Neural cell (in vitro differentiated cells): ENCODE results near the gene DIS3L2. TPM values are rescaled to one million over a fixed set of nuclear protein-coding genes. Genes with fewer than 3 reads are reported as not detected.

ENCODE experiments used
- H2AFZ ChIP-seq: fragments of 200-600, 300-800 bp; sonication (generic), shearing (Covaris generic); 2 replicates; pipeline ENCODE4 v1.6.0; 2014; ENCODE audit warnings: low read depth, mild to moderate bottlenecking, antibody characterized with exemption, low read length, moderate library complexity
- H3F3A ChIP-seq: fragments of 200-600 bp; shearing (Covaris generic); 2 replicates; pipeline ENCODE4 v1.6.1; 2016; ENCODE audit warnings: mild to moderate bottlenecking, moderate library complexity, mixed read lengths, antibody characterized with exemption, low read length; ENCODE audit not compliant: insufficient read depth, poor library complexity, severe bottlenecking
- H3K27ac ChIP-seq: fragments of 200-600, 300-800 bp; sonication (generic), shearing (Covaris generic); 2 replicates; pipeline ENCODE4 v1.5.1; 2014; ENCODE audit warnings: mild to moderate bottlenecking, low read length, moderate library complexity
- H3K27me3 ChIP-seq: fragments of 300-800, 200-600 bp; sonication (generic), shearing (Covaris generic); 2 replicates; pipeline ENCODE4 v1.6.0; 2014; ENCODE audit warnings: mild to moderate bottlenecking, low read depth, low read length, moderate library complexity; ENCODE audit not compliant: insufficient read depth
- H3K36me3 ChIP-seq: fragments of 300-800, 200-600 bp; sonication (generic), shearing (Covaris generic); 2 replicates; pipeline ENCODE4 v1.5.1; 2014; ENCODE audit warnings: mild to moderate bottlenecking, antibody characterized with exemption, low read length, moderate library complexity; ENCODE audit not compliant: insufficient read depth
- H3K4me2 ChIP-seq: fragments of 300-800, 200-600 bp; sonication (generic), shearing (Covaris generic); 2 replicates; pipeline ENCODE4 v1.6.0; 2014; ENCODE audit warnings: mild to moderate bottlenecking, low read length
- H3K4me3 ChIP-seq: fragments of 300-800, 200-600 bp; sonication (generic), shearing (Covaris generic); 2 replicates; pipeline ENCODE4 v1.5.1; 2014; ENCODE audit warnings: mild to moderate bottlenecking, low read length, moderate library complexity
- H3K79me2 ChIP-seq: fragments of 200-600 bp; shearing (Covaris generic); replicated peaks from 2 replicates; pipeline ENCODE4 v1.6.0; 2014; ENCODE audit warnings: mild to moderate bottlenecking, low read length, moderate library complexity; ENCODE audit not compliant: insufficient read depth
- H3K9ac ChIP-seq: fragments of 300-800, 200-600 bp; sonication (generic), shearing (Covaris generic); 2 replicates; pipeline ENCODE4 v1.6.1; 2016; ENCODE audit warnings: mild to moderate bottlenecking, low read length, mixed read lengths
- H3K9me2 ChIP-seq: fragments of 200-600 bp; shearing (Covaris generic); 2 replicates; pipeline ENCODE4 v1.6.1; 2016; ENCODE audit warnings: mild to moderate bottlenecking, low read length, mixed read lengths; ENCODE audit not compliant: insufficient read depth
- H3K9me3 ChIP-seq: fragments of 200-600, 300-800 bp; sonication (generic), shearing (Covaris generic); 2 replicates; pipeline ENCODE4 v1.6.1; 2016; ENCODE audit warnings: mild to moderate bottlenecking, mixed run types, low read length, moderate library complexity, mixed read lengths
- H4K20me1 ChIP-seq: fragments of 200-600 bp; shearing (Covaris generic); 2 replicates; pipeline ENCODE4 v1.6.1; 2016; ENCODE audit warnings: mild to moderate bottlenecking, mixed run types; ENCODE audit not compliant: insufficient read depth
- EP300 ChIP-seq: fragments of 450-650 bp; conservative IDR thresholded peaks from 2 replicates; pipeline ENCODE4 v1.6.1; 2014; ENCODE audit warnings: antibody characterized with exemption, mild to moderate bottlenecking, moderate library complexity; ENCODE audit not compliant: poor library complexity, severe bottlenecking
- EZH2 ChIP-seq: fragments of 200-600, 300-800 bp; shearing (Covaris generic), sonication (generic); IDR thresholded peaks from 2 replicates; pipeline ENCODE4 v1.6.1; 2014; ENCODE audit warnings: antibody characterized with exemption, low read length, borderline replicate concordance, mild to moderate bottlenecking; ENCODE audit not compliant: insufficient read depth, poor library complexity, severe bottlenecking
- MXI1 ChIP-seq: fragments of 450-650 bp; conservative IDR thresholded peaks from 2 replicates; pipeline ENCODE4 v1.6.1; 2014; ENCODE audit warnings: antibody characterized with exemption, mild to moderate bottlenecking; ENCODE audit not compliant: poor library complexity, severe bottlenecking
- POLR2AphosphoS5 ChIP-seq: IDR thresholded peaks from 2 replicates; pipeline ENCODE4 v1.6.1; 2012
- RAD21 ChIP-seq: fragments of 450-650 bp; conservative IDR thresholded peaks from 2 replicates; pipeline ENCODE4 v1.6.1; 2014; ENCODE audit warnings: antibody characterized with exemption, mild to moderate bottlenecking, moderate library complexity
- REST ChIP-seq: IDR thresholded peaks from 2 replicates; pipeline ENCODE4 v1.6.1; 2012; ENCODE audit warnings: borderline replicate concordance
- SMC3 ChIP-seq: fragments of 450-650 bp; conservative IDR thresholded peaks from 2 replicates; pipeline ENCODE4 v1.6.1; 2014; ENCODE audit warnings: antibody characterized with exemption, mild to moderate bottlenecking, moderate library complexity; ENCODE audit not compliant: poor library complexity
- TAF1 ChIP-seq: IDR thresholded peaks from 2 replicates; pipeline ENCODE4 v1.6.1; 2012; ENCODE audit warnings: low read depth
- polyA plus RNA-seq: library from polyadenylated mRNA; depleted of rRNA; stranded (reverse); fragments of >200 nt; gene quantifications from 2 replicates; pipeline ENCODE4 v1.2.3, GENCODE V29; 2014
- TF ChIP-seq, protein P1 (sequence below): fragments of 450-650 bp; IDR thresholded peaks from 2 replicates; pipeline ENCODE4 v1.5.1; 2014; ENCODE audit warnings: antibody characterized with exemption, mild to moderate bottlenecking, moderate library complexity; ENCODE audit not compliant: poor library complexity, severe bottlenecking

DIS3L2 gene
- polyA plus RNA-seq, 1 donor from 2014 or later = 20.0 TPM

DNA sequence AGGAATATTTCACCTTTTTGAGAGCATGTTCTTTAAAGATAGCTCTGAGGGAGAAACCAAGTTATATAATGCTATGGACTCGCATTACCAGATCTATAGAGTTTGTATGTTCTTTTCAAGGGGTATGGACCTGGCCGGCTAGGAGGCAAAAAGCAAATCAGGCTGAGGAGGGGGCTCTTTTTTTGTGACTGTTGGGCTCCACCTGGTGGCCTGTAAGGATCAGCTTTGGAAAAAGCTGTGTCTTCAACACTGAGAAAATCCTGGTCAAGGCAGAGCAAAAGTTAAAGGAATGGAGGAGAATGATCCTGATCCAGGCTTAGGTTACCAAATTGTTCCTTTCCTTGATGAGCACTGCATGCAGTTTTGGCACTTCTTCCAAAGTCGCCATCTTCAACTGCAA is 180.5 kb downstream of the DIS3L2 start:
- H3K79me2 ChIP-seq = no peaks in the 10 kb centered on the region
- H3K27ac ChIP-seq = no peak overlapping the region
- no peaks in the 10 kb centered on the region for H3K36me3 ChIP-seq
- no peak overlapping the region for H2AFZ ChIP-seq
- no peaks in the 10 kb centered on the region for H3K9me3 ChIP-seq
- H3K9me2 ChIP-seq = no peaks in the 10 kb centered on the region
- no peak overlapping the region for H3K9ac ChIP-seq
- H3K4me3 ChIP-seq = no peak overlapping the region
- no peaks in the 10 kb centered on the region for H4K20me1 ChIP-seq
- no peak overlapping the region for H3K4me2 ChIP-seq
- no peaks in the 10 kb centered on the region for H3K27me3 ChIP-seq
- H3F3A ChIP-seq = no peaks in the 10 kb centered on the region
- TF ChIP-seq SMC3 = peak; percentile 68
- peak; percentile 59 for TF ChIP-seq RAD21
- TF ChIP-seq TAF1 = no peak
- no peak for TF ChIP-seq MXI1
- no peak for TF ChIP-seq REST
- no peak for TF ChIP-seq EZH2
- TF ChIP-seq POLR2AphosphoS5 = no peak
- TF ChIP-seq, protein P1, sequence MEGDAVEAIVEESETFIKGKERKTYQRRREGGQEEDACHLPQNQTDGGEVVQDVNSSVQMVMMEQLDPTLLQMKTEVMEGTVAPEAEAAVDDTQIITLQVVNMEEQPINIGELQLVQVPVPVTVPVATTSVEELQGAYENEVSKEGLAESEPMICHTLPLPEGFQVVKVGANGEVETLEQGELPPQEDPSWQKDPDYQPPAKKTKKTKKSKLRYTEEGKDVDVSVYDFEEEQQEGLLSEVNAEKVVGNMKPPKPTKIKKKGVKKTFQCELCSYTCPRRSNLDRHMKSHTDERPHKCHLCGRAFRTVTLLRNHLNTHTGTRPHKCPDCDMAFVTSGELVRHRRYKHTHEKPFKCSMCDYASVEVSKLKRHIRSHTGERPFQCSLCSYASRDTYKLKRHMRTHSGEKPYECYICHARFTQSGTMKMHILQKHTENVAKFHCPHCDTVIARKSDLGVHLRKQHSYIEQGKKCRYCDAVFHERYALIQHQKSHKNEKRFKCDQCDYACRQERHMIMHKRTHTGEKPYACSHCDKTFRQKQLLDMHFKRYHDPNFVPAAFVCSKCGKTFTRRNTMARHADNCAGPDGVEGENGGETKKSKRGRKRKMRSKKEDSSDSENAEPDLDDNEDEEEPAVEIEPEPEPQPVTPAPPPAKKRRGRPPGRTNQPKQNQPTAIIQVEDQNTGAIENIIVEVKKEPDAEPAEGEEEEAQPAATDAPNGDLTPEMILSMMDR = peak; percentile 60
- no peak for TF ChIP-seq EP300

DNA sequence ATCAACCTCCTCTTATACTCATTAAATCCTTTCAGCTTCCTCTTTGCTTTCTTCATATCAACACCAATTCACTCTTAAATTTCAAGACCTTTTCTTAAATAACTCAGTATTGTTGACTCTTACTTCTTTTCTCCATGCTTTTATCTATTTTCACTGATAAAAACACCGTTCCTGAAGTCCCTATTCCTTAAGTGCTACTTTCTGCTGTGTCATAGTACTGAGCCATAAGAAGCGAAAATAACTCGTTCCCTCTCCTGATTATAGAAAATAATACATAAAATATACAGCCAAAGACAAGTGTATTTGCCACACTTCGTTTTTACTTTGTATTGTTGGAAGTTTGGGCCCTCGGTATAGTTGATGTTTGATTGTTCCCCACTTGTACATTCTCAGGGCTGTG is 181.0 kb downstream of the DIS3L2 start:
- Histone ChIP-seq H3K27ac (no peak overlapping the region), H3K9me3 (no peaks in the 10 kb centered on the region), H3F3A (no peaks in the 10 kb centered on the region), H3K9me2 (no peaks in the 10 kb centered on the region), H3K79me2 (no peaks in the 10 kb centered on the region), H2AFZ (no peak overlapping the region), H3K27me3 (no peaks in the 10 kb centered on the region), H3K9ac (no peak overlapping the region), H3K36me3 (no peaks in the 10 kb centered on the region), H4K20me1 (no peaks in the 10 kb centered on the region), H3K4me3 (no peak overlapping the region), H3K4me2 (no peak overlapping the region)
- no peak for TF ChIP-seq MXI1
- TF ChIP-seq RAD21 = no peak
- TF ChIP-seq SMC3 = no peak
- TF ChIP-seq, protein P1 = no peak
- TF ChIP-seq TAF1 = no peak
- no peak for TF ChIP-seq POLR2AphosphoS5
- TF ChIP-seq REST = no peak
- no peak for TF ChIP-seq EP300
- no peak for TF ChIP-seq EZH2
